ENCODE measurements around the gene ONECUT3.

DNA sequence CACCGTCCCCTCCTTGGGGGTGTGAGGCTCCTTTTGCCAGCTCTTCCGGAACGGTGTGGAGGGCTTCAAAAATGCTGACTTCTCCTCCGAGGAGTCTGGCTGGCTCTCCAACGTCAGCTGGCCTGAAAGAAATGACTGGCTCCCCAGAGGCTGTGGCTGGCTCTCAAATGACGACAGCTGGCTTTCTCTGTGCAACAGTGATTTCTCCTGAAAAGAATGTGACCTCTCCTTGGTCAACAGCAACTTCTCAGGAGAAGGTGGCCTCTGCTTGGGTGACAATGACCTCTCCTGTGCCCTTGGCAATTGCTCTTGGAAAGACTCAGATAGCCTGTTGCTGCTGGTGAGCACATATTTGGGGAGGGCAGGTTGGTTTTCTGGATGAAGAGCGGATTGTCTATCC, 29.2 kb downstream of the ONECUT3 start:
- TF ChIP-seq RCOR1 (IDR thresholded peaks at IDR 0.05; ENCODE audit: low read length) (no peak), POLR2AphosphoS5 (IDR thresholded peaks at IDR 0.05; ENCODE audit: low read depth, low read length) (no peak), EP300 (IDR thresholded peaks at IDR 0.05; ENCODE audit: borderline replicate concordance in 1 of 2, low read depth in 1 of 2, low read length in 1 of 2) (no peak), FOXJ3 (CRISPR knock-in tag; IDR thresholded peaks at IDR 0.05) (no peak), NRF1 (IDR thresholded peaks at IDR 0.05; ENCODE audit: low read depth, low read length) (no peak), YY1 (IDR thresholded peaks at IDR 0.05; ENCODE audit: low read depth) (no peak), IRF3 (IDR thresholded peaks at IDR 0.05; ENCODE audit: low read depth, low read length) (no peak), MXI1 (IDR thresholded peaks at IDR 0.05; ENCODE audit: low read depth, low read length) (no peak), PBX3 (IDR thresholded peaks at IDR 0.05) (no peak), TAF1 (IDR thresholded peaks at IDR 0.05; ENCODE audit: borderline replicate concordance, low read depth, low read length) (no peak)
- TF ChIP-seq, protein P1, sequence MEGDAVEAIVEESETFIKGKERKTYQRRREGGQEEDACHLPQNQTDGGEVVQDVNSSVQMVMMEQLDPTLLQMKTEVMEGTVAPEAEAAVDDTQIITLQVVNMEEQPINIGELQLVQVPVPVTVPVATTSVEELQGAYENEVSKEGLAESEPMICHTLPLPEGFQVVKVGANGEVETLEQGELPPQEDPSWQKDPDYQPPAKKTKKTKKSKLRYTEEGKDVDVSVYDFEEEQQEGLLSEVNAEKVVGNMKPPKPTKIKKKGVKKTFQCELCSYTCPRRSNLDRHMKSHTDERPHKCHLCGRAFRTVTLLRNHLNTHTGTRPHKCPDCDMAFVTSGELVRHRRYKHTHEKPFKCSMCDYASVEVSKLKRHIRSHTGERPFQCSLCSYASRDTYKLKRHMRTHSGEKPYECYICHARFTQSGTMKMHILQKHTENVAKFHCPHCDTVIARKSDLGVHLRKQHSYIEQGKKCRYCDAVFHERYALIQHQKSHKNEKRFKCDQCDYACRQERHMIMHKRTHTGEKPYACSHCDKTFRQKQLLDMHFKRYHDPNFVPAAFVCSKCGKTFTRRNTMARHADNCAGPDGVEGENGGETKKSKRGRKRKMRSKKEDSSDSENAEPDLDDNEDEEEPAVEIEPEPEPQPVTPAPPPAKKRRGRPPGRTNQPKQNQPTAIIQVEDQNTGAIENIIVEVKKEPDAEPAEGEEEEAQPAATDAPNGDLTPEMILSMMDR (IDR thresholded peaks at IDR 0.05) = no peak
